Astrocyte (in vitro differentiated cells and primary cell): ENCODE measurements around the gene PCYT1B. TPM values are rescaled to one million over a fixed set of nuclear protein-coding genes. Genes with fewer than 3 reads are reported as not detected.
A peak's percentile ranks its signal among the peaks of the same experiment; 100 is the strongest.

Experiments used
- DNase-seq: peaks from one replicate; pipeline ENCODE4 v3.0.0-alpha.2; 2010; ENCODE audit warnings: low read depth
- FAIRE-seq: peaks from 2 replicates; lab custom pipeline; 2011; peaks lifted over from hg19 to GRCh38; lab: Jason Lieb, UNC
- H2AFZ ChIP-seq: 2 replicates; pipeline ENCODE4 v1.6.0; 2012; ENCODE audit warnings: low read depth, low read length, inconsistent platforms
- H3K27ac ChIP-seq: 2 replicates; pipeline ENCODE4 v1.5.1; 2011; ENCODE audit warnings: low read depth, low read length, inconsistent platforms
- H3K27me3 ChIP-seq: 2 replicates; pipeline ENCODE4 v1.6.0; 2011; ENCODE audit warnings: low read length, inconsistent platforms; ENCODE audit not compliant: insufficient read depth
- H3K36me3 ChIP-seq: 2 replicates; pipeline ENCODE4 v1.5.1; 2011; ENCODE audit warnings: low read length, inconsistent platforms; ENCODE audit not compliant: insufficient read depth
- H3K4me1 ChIP-seq: 2 replicates; pipeline ENCODE4 v1.5.1; 2011; ENCODE audit warnings: low read length, inconsistent platforms; ENCODE audit not compliant: insufficient read depth
- H3K4me2 ChIP-seq: 2 replicates; pipeline ENCODE4 v1.6.0; 2012; ENCODE audit warnings: low read length, inconsistent platforms
- H3K4me3 ChIP-seq: 2 replicates; pipeline ENCODE4 v1.5.1; 2011; ENCODE audit warnings: low read depth, mild to moderate bottlenecking, low read length, inconsistent platforms; ENCODE audit not compliant: insufficient read depth
- H3K79me2 ChIP-seq: 2 replicates; pipeline ENCODE4 v1.6.0; 2012; ENCODE audit warnings: mild to moderate bottlenecking, low read length, inconsistent platforms; ENCODE audit not compliant: insufficient read depth
- H3K9ac ChIP-seq: 2 replicates; pipeline ENCODE4 v1.6.0; 2012; ENCODE audit warnings: mild to moderate bottlenecking, low read length, inconsistent platforms
- H3K9me3 ChIP-seq: 2 replicates; pipeline ENCODE4 v1.5.1; 2012; ENCODE audit warnings: low read depth, mild to moderate bottlenecking, low read length, inconsistent platforms; ENCODE audit not compliant: insufficient read depth
- H4K20me1 ChIP-seq: 2 replicates; pipeline ENCODE4 v1.6.0; 2012; ENCODE audit warnings: low read length, inconsistent platforms; ENCODE audit not compliant: insufficient read depth
- H3K27ac Mint-ChIP-seq: one replicate; pipeline ENCODE4 v1.8.0; 2021; ENCODE audit warnings: mild to moderate bottlenecking, mixed read lengths; ENCODE audit not compliant: unreplicated experiment
- H3K27me3 Mint-ChIP-seq: one replicate; pipeline ENCODE4 v1.8.0; 2021; ENCODE audit warnings: low read depth, mixed read lengths; ENCODE audit not compliant: unreplicated experiment
- H3K36me3 Mint-ChIP-seq: one replicate; pipeline ENCODE4 v1.8.0; 2021; ENCODE audit warnings: low read depth, mixed read lengths; ENCODE audit not compliant: unreplicated experiment
- H3K4me1 Mint-ChIP-seq: one replicate; pipeline ENCODE4 v1.8.0; 2021; ENCODE audit warnings: low read depth, mixed read lengths; ENCODE audit not compliant: unreplicated experiment
- H3K4me3 Mint-ChIP-seq: one replicate; pipeline ENCODE4 v1.8.0; 2021; ENCODE audit warnings: mild to moderate bottlenecking, moderate library complexity, mixed read lengths; ENCODE audit not compliant: unreplicated experiment
- H3K9me3 Mint-ChIP-seq: one replicate; pipeline ENCODE4 v1.8.0; 2021; ENCODE audit warnings: mild to moderate bottlenecking, mixed read lengths; ENCODE audit not compliant: unreplicated experiment
- CTCF ChIP-seq: IDR thresholded peaks from 2 replicates; pipeline ENCODE4 v1.5.1; 2011; ENCODE audit warnings: low read depth, mild to moderate bottlenecking, inconsistent platforms, low read length, moderate library complexity; ENCODE audit not compliant: insufficient read depth
- EZH2 ChIP-seq: IDR thresholded peaks from 2 replicates; pipeline ENCODE4 v1.6.1; 2012; ENCODE audit warnings: mild to moderate bottlenecking, low read length, inconsistent platforms; ENCODE audit not compliant: insufficient read depth
- total RNA-seq: library from RNA; stranded (reverse); gene quantifications from 2 replicates; pipeline ENCODE4 v1.2.1, GENCODE V29; 2021

The PCYT1B gene
- total RNA-seq, 1 donor from 2014 or later, result 5.6 TPM

- H3K27ac ChIP-seq, result no peak overlapping the region
- H3K27me3 ChIP-seq, result no peaks in the 10 kb centered on the region
- no peaks in the 10 kb centered on the region for H3K36me3 ChIP-seq
- no peaks in the 10 kb centered on the region for H3K36me3 Mint-ChIP-seq
- H3K27ac Mint-ChIP-seq, result no peak overlapping the region
- H3K4me3 ChIP-seq, result no peak overlapping the region
- no peak overlapping the region for H3K4me3 Mint-ChIP-seq
- H3K4me1 ChIP-seq, result no peaks in the 10 kb centered on the region
- no peaks in the 10 kb centered on the region for H3K4me1 Mint-ChIP-seq
- H3K27me3 Mint-ChIP-seq, result no peaks in the 10 kb centered on the region
- no peaks in the 10 kb centered on the region for H3K9me3 ChIP-seq
- DNase-seq, result no peak
- no peaks in the 10 kb centered on the region for H3K9me3 Mint-ChIP-seq
- H2AFZ ChIP-seq, result no peak overlapping the region
- FAIRE-seq, result peak; percentile 62
- H4K20me1 ChIP-seq, result no peaks in the 10 kb centered on the region
- H3K9ac ChIP-seq, result no peak overlapping the region
- TF ChIP-seq CTCF (no peak), EZH2 (no peak)
- no peak overlapping the region for H3K4me2 ChIP-seq
- no peaks in the 10 kb centered on the region for H3K79me2 ChIP-seq
These were observed 4.6 kb upstream of the PCYT1B start for GRCh38 chrX:24651783-24652182.

GRCh38 chrX:24648495-24648894 lies 1.3 kb upstream of the PCYT1B start:
- no peak for FAIRE-seq
- H3K36me3 ChIP-seq, result no peaks in the 10 kb centered on the region
- no peak overlapping the region for H3K27ac Mint-ChIP-seq

More at GRCh38 chrX:24648495-24648894, 1.3 kb upstream of the PCYT1B start:
- Histone ChIP-seq H3K4me3 (no peak overlapping the region), H3K27ac (no peak overlapping the region), H3K4me2 (no peak overlapping the region), H3K79me2 (no peaks in the 10 kb centered on the region), H4K20me1 (no peaks in the 10 kb centered on the region), H3K27me3 (no peaks in the 10 kb centered on the region), H3K4me1 (no peaks in the 10 kb centered on the region), H3K9me3 (no peaks in the 10 kb centered on the region), H3K9ac (no peak overlapping the region), H2AFZ (no peak overlapping the region)
- no peaks in the 10 kb centered on the region for H3K36me3 Mint-ChIP-seq
- DNase-seq, result no peak
- no peaks in the 10 kb centered on the region for H3K4me1 Mint-ChIP-seq
- TF ChIP-seq CTCF (no peak), EZH2 (no peak)
- H3K4me3 Mint-ChIP-seq, result no peak overlapping the region
- no peaks in the 10 kb centered on the region for H3K9me3 Mint-ChIP-seq
- H3K27me3 Mint-ChIP-seq, result no peaks in the 10 kb centered on the region
